ENCODE measurements around the gene CILP.

Gene CILP

GRCh38 chr15:65195548-65195923, 15.7 kb downstream of the CILP start:
- DNase-seq (ENCODE audit: low read depth in 1 of 2, low spot score in 1 of 2) = no peak
- H3K27me3 ChIP-seq (ENCODE audit: insufficient read depth, poor library complexity, severe bottlenecking) = no peaks in the 10 kb centered on the region
- no peak for TF ChIP-seq SPI1 (IDR thresholded peaks at IDR 0.05; ENCODE audit: borderline replicate concordance, low read depth)
- TF ChIP-seq REST (IDR thresholded peaks at IDR 0.05; ENCODE audit: insufficient replicate concordance, low read depth) = no peak
- no peak for TF ChIP-seq CTCF (IDR thresholded peaks at IDR 0.05; ENCODE audit: insufficient read depth, low read length)
- TF ChIP-seq GABPA (IDR thresholded peaks at IDR 0.05; ENCODE audit: low read depth) = no peak
- TF ChIP-seq POLR2AphosphoS5 (IDR thresholded peaks at IDR 0.05; ENCODE audit: low read depth) = no peak
- H3K4me3 ChIP-seq (replicated peaks; ENCODE audit: insufficient read depth, low read length) = no peak overlapping the region
- no peak overlapping the region for H3K27ac ChIP-seq (replicated peaks)

- Histone ChIP-seq H3K4me3 (replicated peaks; ENCODE audit: insufficient read depth, low read length) (no peak overlapping the region), H3K27ac (replicated peaks) (no peak overlapping the region), H3K27me3 (ENCODE audit: insufficient read depth, poor library complexity, severe bottlenecking) (no peaks in the 10 kb centered on the region)
- no peak for DNase-seq (ENCODE audit: low read depth in 1 of 2, low spot score in 1 of 2)
- no peak for TF ChIP-seq POLR2AphosphoS5 (IDR thresholded peaks at IDR 0.05; ENCODE audit: low read depth)
- no peak for TF ChIP-seq GABPA (IDR thresholded peaks at IDR 0.05; ENCODE audit: low read depth)
- no peak for TF ChIP-seq SPI1 (IDR thresholded peaks at IDR 0.05; ENCODE audit: borderline replicate concordance, low read depth)
- TF ChIP-seq CTCF (IDR thresholded peaks at IDR 0.05; ENCODE audit: insufficient read depth, low read length) = no peak
- TF ChIP-seq REST (IDR thresholded peaks at IDR 0.05; ENCODE audit: insufficient replicate concordance, low read depth) = no peak
Observed at GRCh38 chr15:65194826-65195547, 16.3 kb downstream of the CILP start.

- Histone ChIP-seq H3K4me3 (replicated peaks; ENCODE audit: insufficient read depth, low read length) (no peak overlapping the region), H3K27ac (replicated peaks) (no peak overlapping the region), H3K27me3 (ENCODE audit: insufficient read depth, poor library complexity, severe bottlenecking) (no peaks in the 10 kb centered on the region)
- no peak for DNase-seq (ENCODE audit: low read depth in 1 of 2, low spot score in 1 of 2)
- no peak for TF ChIP-seq SPI1 (IDR thresholded peaks at IDR 0.05; ENCODE audit: borderline replicate concordance, low read depth)
- TF ChIP-seq CTCF (IDR thresholded peaks at IDR 0.05; ENCODE audit: insufficient read depth, low read length) = no peak
- no peak for TF ChIP-seq POLR2AphosphoS5 (IDR thresholded peaks at IDR 0.05; ENCODE audit: low read depth)
- TF ChIP-seq GABPA (IDR thresholded peaks at IDR 0.05; ENCODE audit: low read depth) = no peak
- no peak for TF ChIP-seq REST (IDR thresholded peaks at IDR 0.05; ENCODE audit: insufficient replicate concordance, low read depth)
Observed at GRCh38 chr15:65192016-65192415, 19.3 kb downstream of the CILP start.
